ENCODE measurements around the gene KRTAP10-9.
"Not testable (repeated sequence)": the region's sequence is repeated elsewhere in the genome, so short reads cannot be mapped to it uniquely, and the experiment has no call there.

Gene KRTAP10-9

DNA sequence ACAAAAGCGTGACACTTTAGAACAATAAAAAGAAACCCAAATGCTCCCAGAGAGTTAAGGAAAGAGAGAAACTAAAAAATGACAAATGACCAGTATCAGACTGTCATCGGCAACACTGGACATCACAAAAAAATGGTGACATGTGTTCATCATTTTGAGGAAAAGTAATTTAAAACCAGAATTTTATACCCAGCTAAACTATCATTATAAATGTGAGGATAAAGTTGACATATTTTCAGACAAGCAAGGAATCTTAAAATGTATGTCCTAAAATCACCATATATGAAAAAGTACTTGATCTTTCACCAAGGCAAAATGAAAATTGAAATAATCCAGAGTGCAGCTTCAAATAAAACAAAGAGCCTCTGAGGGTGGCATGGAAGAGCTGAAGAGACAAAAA lies 18.0 kb downstream of the KRTAP10-9 start:
- no peak for DNase-seq

DNA sequence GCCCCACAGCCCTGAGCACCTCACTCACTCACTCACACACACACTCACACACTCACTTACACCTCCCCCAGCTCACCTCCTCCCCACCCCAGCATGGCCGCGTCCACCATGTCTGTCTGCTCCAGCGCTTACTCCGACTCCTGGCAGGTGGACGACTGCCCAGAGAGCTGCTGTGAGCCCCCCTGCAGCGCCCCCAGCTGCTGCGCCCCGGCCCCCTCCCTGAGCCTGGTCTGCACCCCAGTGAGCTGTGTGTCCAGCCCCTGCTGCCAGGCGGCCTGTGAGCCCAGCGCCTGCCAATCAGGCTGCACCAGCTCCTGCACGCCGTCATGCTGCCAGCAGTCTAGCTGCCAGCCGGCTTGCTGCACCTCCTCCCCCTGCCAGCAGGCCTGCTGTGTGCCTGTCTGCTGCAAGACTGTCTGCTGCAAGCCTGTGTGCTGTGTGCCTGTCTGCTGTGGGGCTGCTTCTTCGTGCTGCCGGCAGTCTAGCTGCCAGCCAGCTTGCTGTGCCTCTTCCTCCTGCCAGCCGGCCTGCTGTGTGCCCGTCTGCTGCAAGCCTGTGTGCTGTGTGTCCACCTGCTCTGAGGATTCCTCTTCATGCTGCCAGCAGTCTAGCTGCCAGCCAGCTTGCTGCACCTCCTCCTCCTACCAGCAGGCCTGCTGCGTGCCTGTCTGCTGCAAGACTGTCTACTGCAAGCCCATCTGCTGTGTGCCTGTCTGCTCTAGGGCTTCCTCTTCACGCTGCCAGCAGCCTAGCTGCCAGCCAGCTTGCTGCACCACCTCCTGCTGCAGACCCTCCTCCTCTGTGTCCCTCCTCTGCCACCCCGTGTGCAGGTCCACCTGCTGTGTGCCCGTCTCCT lies 19.7 kb downstream of the KRTAP10-9 start, which contains the start of gene KRTAP10-11:
Gene KRTAP10-11, plus strand, starts transcription at position 49 of the 856 bp plus-strand sequence. Its CDS starts 45 bp downstream, at position 94.
- DNase-seq = not testable (repeated sequence)

DNA sequence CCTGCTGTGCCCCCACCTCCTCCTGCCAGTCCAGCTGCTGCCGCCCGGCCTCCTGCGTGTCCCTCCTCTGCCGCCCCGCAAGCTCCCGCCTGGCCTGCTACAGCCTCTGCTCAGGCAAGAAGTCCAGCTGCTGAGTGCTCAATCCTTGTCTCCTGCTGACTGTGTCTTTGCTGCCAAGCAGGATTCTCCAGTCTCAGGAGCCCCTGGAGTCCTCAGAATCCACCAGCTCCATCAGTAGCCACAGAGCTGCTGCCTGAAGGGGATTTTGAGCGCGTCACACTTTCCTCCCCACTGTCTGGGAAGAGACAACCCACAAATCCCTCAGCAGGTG lies 20.3 kb downstream of the KRTAP10-9 start:
- no peak for DNase-seq

DNA sequence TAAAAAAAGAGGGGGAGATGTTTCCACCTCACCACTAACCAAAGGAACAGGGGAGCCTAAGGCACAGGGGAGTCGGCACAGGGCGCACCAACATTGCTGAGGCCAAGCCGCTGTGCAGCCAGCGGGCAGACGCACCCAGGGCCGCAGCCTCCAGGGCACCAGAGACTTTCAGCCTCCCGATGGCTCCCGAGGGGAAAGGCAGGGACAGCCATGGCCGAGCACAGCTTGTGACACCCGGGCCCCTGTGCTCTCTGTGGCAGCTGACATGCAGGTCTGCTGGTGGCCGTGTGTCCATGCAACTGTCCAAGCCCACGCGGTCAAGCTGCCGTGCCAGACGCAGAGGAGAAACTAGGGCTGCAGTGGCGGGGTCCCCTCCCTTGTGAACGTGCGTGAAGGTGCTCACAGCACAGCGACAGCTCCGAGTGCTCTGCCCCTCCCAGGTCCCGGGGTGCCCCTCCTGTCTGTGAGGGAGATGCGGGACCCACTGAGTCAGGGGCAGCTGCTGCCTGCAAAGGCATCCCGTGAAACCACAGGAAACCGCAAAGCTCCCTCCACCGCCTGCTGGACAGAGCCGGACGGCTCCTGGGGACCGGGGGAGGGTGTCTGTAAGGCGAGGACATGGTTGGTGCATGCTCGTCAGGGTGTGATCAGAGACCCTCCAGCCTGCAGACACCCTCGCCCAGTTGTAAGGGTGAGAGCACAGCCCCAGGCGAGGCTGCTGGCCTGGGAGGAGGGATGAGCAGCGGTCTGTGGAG lies 21.8 kb downstream of the KRTAP10-9 start:
- no peak for DNase-seq

DNA sequence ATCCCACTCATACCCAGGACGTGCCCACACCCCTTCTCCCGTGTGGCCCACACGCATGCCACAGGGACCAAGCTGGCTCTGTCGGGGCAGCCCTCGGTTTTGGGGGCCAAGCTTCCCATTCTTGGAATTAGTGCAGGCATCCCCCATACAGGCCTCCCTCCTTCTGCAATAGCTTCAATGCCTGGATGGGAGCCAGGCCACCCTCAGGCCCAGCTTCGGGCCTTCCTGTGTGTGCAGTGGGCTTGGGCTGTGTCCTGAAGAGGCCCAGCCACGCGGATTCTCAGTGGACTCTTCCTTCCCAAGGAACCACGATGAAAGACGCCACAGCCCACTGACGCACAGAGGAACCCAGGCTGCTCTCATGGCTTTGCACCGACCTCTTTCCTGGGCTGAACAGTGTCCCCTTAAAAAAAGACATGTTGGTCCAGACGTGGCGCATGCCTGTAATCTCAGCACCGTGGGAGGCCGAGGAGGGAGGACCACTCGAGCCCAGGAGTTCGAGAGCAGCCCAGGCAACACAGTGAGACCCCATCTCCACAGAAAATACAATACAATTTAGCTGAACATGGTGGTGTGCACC lies 22.7 kb downstream of the KRTAP10-9 start:
- DNase-seq = no peak

- DNase-seq = no peak
These were observed 23.5 kb downstream of the KRTAP10-9 start for GRCh38 chr21:44650265-44650972.

DNA sequence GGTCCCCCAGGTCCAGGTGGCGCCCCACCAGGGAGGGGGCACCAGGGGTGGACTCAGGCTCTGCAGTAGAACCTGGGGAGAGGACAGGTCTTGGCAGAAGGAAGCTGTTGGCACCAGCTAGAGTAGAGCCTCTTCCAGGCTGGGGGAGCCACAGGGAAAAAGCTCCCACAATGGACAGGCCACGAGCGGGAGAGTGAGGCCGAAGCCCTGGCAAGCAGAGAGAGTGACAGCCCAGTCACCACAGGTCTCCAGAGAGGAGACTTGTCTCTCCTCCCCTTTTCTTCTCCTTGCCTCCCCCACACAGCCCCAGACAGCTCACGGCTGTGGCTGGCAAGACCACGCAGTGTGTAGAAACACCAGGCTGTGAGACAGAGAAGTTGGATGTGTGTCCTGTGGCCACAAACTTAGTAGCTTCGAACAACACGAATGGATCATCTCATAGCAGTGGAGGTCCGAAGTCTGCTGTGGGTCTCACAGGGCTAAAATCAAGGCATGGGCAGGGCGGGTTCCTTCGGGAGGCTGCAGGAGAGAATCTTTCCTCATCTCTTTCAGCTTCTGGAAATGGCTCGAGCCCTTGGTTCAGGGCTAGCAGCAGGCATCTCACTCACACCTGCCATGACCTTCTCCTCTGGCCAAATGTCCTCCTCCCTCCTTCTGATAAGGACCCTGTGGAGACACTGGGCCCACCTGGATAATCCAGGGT lies 24.2 kb downstream of the KRTAP10-9 start:
- no peak for DNase-seq

DNA sequence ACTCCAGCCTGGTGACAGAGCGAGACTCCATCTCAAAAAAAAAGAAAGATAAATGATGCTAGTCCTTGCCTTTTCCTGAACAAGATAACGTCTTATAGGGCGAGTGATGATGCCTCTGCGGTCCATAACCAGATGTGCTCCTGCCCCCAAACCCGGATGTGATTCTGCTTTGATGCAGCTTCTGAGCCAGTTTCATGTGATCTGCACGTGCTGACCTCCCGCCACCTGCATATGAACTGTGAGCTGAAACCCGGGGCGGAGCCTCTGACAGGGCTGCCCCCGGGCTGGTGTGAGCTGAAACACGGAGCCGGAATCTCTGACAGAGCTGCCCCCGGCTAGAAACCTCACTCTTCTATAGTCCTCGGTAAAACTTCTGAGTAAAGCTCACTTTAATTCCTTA lies 26.2 kb downstream of the KRTAP10-9 start:
- no peak for DNase-seq

DNA sequence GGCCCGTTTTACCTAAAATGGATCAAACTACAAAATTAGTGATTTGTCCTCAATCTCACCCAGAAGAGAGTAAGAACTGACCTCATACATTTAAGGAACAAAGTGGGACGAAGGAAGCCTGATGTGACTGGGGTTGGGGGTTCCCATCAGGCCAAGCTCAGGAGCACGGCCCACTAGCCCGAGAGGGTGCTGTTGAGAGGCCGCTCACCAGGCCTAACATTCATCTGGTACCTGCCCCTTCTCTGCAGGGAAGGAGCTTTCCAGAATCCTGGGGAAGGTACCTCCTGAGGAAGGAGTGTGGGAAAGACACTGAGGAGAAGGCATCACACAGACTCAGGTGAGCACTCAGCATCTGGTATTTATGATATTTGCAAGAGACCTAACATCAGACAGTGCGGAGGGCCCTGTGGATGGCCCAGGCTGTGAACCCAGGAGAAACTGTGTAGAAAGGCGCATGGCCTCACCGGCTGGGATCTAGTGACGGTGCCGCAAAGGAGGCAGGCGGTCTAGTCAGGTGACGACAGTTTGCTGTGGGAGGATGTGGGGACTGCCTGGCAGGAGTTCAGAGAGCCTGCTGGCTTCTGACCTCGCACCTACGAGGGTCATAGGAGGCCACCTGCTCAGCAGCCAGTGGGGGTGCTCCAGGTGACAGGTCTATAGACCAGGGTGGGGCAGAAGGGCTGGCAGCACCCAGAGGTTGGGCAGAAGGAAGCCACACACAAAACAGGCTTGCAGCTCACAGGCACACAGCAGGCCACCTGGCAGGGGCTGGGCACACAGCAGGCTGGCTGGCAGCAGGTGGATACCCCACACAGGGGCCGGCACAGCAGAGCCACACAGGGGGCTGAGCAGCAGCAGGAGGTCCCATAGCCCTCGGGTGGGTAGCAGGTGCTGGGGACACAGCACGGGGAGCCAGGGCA lies 27.0 kb downstream of the KRTAP10-9 start:
- no peak for DNase-seq

DNA sequence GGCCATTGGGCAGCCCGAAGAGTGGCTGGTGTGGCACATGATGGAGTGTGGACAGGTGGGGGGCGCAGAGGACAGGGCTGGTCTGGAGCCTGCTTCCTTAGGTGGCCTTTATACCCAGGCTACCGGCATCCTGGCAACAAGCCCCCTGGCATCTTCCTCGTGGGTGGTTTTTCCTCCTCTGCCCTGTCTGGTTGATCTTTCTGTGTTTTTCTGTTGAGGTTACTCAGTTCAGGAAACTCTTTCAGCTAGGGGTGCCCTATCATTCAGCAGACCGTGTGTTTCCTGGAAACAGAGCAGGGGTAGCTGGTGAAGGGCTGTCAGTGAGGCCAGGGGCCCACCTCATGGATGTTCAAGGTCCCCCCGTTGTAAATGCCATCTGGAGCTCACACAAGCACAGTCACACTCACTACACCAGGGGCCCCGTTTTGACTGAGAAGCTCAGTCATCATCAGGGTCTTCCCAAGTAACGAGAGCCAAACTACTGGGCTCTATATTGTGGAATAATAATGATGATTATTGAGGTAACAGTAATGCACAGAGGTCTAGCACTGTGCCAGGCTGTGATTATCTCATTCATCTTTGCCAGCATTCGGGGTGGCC lies 27.8 kb downstream of the KRTAP10-9 start, which contains the start of gene KRTAP12-4:
Gene KRTAP12-4, minus strand, starts transcription at position 84 of the 600 bp plus-strand sequence. Its CDS starts 45 bp downstream, at position 39.
- DNase-seq = no peak

GRCh38 chr21:44656868-44657267 lies 30.0 kb downstream of the KRTAP10-9 start:
- DNase-seq = no peak

DNA sequence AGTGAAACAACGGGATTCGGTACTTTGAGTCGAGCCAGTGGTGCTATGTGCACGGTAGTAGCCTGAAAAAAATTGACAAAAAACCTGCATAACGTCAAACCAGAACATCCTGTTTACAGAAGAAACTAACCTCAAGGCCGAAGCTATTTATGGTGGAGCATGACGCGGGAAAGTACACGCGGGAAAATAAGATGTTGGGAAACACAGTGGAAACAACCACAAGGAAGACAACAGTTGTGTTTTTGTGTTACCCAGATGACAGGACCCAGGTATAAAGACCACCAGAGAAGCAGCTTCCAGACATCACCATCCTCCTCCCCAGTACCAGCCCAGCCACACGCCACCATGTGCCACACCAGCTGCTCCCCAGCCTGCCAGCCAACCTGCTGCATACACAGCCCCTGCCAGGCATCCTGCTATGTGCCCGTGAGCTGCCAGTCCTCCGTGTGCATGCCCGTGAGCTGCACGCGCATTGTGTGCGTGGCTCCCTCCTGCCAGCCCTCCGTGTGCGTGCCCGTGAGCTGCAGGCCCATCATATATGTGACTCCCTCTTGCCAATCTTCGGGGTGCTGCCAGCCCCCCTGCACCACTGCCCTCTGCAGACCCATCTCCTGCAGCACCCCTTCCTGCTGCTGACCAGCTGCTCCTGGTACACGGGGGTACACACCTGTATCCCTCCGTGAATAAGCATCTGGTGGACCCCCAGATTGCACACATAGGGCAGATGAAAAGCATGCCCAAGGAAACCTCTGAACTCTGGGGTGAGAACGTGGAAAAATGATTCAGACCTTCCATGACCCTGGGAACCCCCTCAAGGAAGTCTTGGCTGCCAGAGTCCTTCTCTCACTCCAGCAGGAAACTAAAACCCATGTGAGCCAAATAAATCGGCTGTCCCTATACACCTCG lies 31.0 kb downstream of the KRTAP10-9 start, which contains the start of gene KRTAP12-3:
Gene KRTAP12-3, plus strand, starts transcription at position 298 of the 906 bp plus-strand sequence. Its CDS starts 48 bp downstream, at position 346.
- no peak for DNase-seq

GRCh38 chr21:44658541-44658910 lies 31.6 kb downstream of the KRTAP10-9 start:
- no peak for DNase-seq

DNA sequence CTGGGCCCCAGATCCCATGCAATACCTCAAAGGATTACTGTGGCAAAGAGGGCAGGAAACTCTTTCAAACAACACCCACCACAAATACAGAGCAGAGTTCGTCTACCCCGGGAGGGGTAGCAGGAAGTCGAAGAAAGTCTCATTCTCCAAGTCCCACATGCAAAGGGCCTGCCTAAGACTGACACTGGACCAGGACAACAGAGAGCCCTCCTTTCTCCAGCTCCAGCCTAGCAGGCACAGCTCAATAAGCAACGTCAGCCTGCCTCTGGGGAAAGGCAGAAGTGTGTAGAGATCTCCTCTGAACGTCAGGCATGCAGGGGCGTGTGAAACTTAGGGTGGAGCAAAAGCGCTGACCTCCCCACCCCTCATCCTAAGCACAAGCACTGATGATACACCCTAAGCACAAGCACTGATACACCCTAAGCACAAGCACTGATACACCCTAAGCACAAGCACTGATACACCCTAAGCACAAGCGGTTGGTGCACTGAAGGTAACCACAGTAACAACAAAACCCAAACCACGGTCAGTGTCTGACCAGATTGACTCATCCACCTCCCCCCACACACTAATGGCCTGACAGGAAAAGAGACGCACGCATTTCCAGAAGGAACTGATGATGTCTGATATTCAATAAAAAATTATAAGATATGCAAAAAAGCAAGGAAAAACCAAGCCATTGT lies 32.2 kb downstream of the KRTAP10-9 start:
- DNase-seq = no peak

DNA sequence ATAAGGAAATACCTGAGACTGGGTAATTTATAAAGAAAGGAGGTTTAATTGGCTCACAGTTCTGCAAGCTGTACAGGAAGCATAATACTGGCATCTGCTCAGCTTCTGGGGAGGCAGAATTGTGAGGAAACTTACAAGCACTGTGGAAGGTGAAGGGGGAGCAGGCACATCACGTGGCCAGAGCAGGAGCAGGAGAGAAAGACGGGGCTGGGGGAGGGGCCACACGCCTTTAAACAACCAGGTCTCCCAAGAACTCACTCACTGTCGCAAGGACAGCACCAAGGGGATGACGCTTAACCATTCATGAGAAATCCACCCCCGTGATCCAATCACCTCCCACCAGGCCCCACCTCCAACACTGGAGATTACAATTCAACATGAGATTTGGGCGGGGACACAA lies 34.7 kb downstream of the KRTAP10-9 start:
- not testable (repeated sequence) for DNase-seq

GRCh38 chr21:44664691-44665090 lies 37.8 kb downstream of the KRTAP10-9 start:
- DNase-seq = no peak

DNA sequence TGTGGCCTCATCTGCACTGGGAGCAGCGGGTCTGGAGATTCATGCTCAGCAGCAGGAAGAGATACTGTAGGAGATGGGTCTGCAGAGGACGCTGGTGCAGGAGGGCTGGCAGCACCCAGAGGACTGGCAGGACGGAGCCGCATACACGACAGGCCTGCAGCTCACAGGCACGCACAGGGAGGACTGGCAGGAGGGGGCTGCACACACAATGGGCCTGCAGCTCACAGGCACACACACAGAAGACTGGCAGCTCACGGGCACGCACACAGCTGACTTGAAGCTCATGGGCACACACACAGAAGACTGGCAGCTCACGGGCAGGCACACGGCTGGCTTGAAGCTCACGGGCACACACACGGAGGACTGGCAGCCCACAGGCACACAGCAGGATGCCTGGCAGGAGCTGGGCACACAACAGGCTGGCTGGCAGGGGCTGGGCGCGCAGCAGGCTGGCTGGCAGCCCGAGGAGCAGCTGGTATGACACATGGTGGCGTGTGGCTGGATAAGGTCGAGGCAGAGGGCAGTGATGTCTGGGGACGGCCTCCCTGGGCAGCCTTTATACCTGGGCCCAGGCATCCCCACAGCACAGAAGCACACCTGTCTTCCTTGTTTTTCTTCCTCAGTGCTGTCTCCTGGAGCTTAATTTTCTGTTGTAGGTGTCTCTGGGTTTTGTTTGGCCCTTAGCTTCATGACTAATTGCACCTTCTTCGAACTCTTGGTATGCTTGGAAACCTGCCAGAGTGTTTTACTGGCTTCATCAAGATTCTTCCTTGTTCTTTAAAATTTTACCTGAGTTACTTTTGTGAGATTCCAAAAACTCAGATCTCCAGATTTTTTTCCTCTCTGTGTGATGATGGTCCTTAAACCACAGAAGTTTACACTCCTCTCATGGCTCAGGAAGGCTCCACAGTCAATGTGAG lies 39.8 kb downstream of the KRTAP10-9 start, which contains the start of gene KRTAP12-2:
Gene KRTAP12-2, minus strand, starts transcription at position 527 of the 920 bp plus-strand sequence. Its CDS starts 41 bp downstream, at position 486.
- no peak for DNase-seq

GRCh38 chr21:44667612-44668011 lies 40.7 kb downstream of the KRTAP10-9 start:
- no peak for DNase-seq
